ENCODE results near the gene SCAP. TPM values are rescaled to one million over a fixed set of nuclear protein-coding genes. Genes with fewer than 3 reads are reported as not detected.

Gene SCAP
- polyA plus RNA-seq, 1 of the 3 experiments (the other 2 are of a cell fraction) = 28.0 TPM

- H3K36me3 ChIP-seq (replicated peaks in 1 of 2; ENCODE audit: control insufficient read depth in 1 of 2, insufficient read depth in 2 of 2, low read length in 1 of 2) = peaks cover 0 to 75% of the 10 kb centered on the region in 2 experiments
- H3F3A ChIP-seq (replicated peaks; ENCODE audit: insufficient read depth) = peaks cover 3% of the 10 kb centered on the region
- ChIA-PET CTCF (interaction anchor here (0.6 to 0.9 kb wide), 2 partner anchors 12 to 16 kb away, joined by 3 read pairs; no protein-coding TSS in a partner anchor), POLR2A (interaction anchor here (1.1 kb wide), 1 partner anchor 15 kb away, joined by 3 read pairs; no protein-coding TSS in a partner anchor)
- no peak overlapping the region for H2AFZ ChIP-seq (ENCODE audit: low read depth)
- H3K79me2 ChIP-seq (ENCODE audit: insufficient read depth) = no peaks in the 10 kb centered on the region
- no peak overlapping the region for H3K9ac ChIP-seq
- H3K27me3 ChIP-seq (ENCODE audit: insufficient read depth) = no peaks in the 10 kb centered on the region
- H3K9me3 ChIP-seq = no peaks in the 10 kb centered on the region
- H3K4me1 ChIP-seq (ENCODE audit: control insufficient read depth in 1 of 2, insufficient read depth in 2 of 2, low read depth in 1 of 2, low read length in 1 of 2) = peaks cover 0 to 11% of the 10 kb centered on the region in 2 experiments; a peak in 1 of 4 replicates
- TF ChIP-seq RXRA (IDR thresholded peaks at IDR 0.05; ENCODE audit: borderline replicate concordance, low read depth) (no peak), NFIC (IDR thresholded peaks at IDR 0.05; ENCODE audit: borderline replicate concordance) (no peak), REST (IDR thresholded peaks at IDR 0.05; ENCODE audit: low read depth, low read length) (no peak), ZBTB33 (IDR thresholded peaks at IDR 0.05; ENCODE audit: borderline replicate concordance, low read depth) (no peak), SIN3A (IDR thresholded peaks at IDR 0.05; ENCODE audit: borderline replicate concordance, low read depth, low read length) (no peak), MXI1 (IDR thresholded peaks at IDR 0.05; ENCODE audit: low read depth, low read length) (no peak), IRF3 (IDR thresholded peaks at IDR 0.05; ENCODE audit: low read depth, low read length) (no peak), RFX5 (IDR thresholded peaks at IDR 0.05; ENCODE audit: low read length) (no peak), RCOR1 (IDR thresholded peaks at IDR 0.05; ENCODE audit: low read length) (no peak)
- H3K27ac ChIP-seq (ENCODE audit: low read depth in 2 of 2, low read length in 1 of 2) = no peak overlapping the region
- DNase-seq = no peak
- H4K20me1 ChIP-seq (ENCODE audit: insufficient read depth) = no peaks in the 10 kb centered on the region
- H3K4me2 ChIP-seq = no peak overlapping the region
- 97% methylated on average over 16 of the region's 16 CpGs for WGBS (ENCODE audit: low lambda C conversion rate)
- no peaks in the 10 kb centered on the region for H3K9me2 ChIP-seq
- H3K4me3 ChIP-seq (ENCODE audit: low read depth in 2 of 2, low read length in 1 of 2) = no peak overlapping the region
Measured at GRCh38 chr3:47414666-47415587, 60.8 kb downstream of the SCAP start.

Data from SK-N-SH (cell line).